HepG2 (cell line): ENCODE results near the gene CLPTM1. TPM values are rescaled to one million over a fixed set of nuclear protein-coding genes. Genes with fewer than 3 reads are reported as not detected.

Source experiments
- AGO1 ChIP-seq: fragments of 200-400 bp; formaldehyde crosslinking; IDR thresholded peaks from 2 replicates; pipeline ENCODE4 v1.6.1; 2017; ENCODE audit warnings: mild to moderate bottlenecking, low read depth, low read length, moderate library complexity; ENCODE audit not compliant: poor library complexity, severe bottlenecking
- BHLHE40 ChIP-seq: IDR thresholded peaks from 2 replicates; pipeline ENCODE4 v1.6.1; 2011; ENCODE audit warnings: low read length, improper control_type of control experiment
- EP300 ChIP-seq, 3 experiments: sonication (generic) in 1 of 3; formaldehyde crosslinking in 1 of 3; IDR thresholded peaks; 2 replicates each; pipeline versions ENCODE4 v1.5.1 to v1.6.1; 2011 to 2020; ENCODE audit warnings: low read depth in 2 of 3, low read length in 2 of 3, borderline replicate concordance in 1 of 3, improper control_type of control experiment in 1 of 3, mild to moderate bottlenecking in 1 of 3, missing genetic modification reagents in 1 of 3, moderate library complexity in 1 of 3
- IKZF4 ChIP-seq: sonication (generic); formaldehyde crosslinking; IDR thresholded peaks from 2 replicates; pipeline ENCODE4 v1.5.1; 2020; ENCODE audit warnings: borderline replicate concordance, mild to moderate bottlenecking, low read depth, missing genetic modification reagents; ENCODE audit errors: not compliant biosample characterization
- JUND ChIP-seq: sonication (generic); formaldehyde crosslinking; IDR thresholded peaks from 2 replicates; pipeline ENCODE4 v1.8.0; 2022; ENCODE audit warnings: mild to moderate bottlenecking, missing genetic modification reagents
- POLR2AphosphoS2 ChIP-seq: IDR thresholded peaks from 2 replicates; pipeline ENCODE4 v1.6.1; 2011; ENCODE audit warnings: low read depth, low read length, improper control_type of control experiment
- SATB2 ChIP-seq: sonication (generic); formaldehyde crosslinking; IDR thresholded peaks from 2 replicates; pipeline ENCODE4 v1.5.0; 2020; ENCODE audit warnings: missing genetic modification reagents
- SOX6 ChIP-seq, 2 experiments: fragments of 450-650 bp in 1 of 2; sonication (generic) in 1 of 2; formaldehyde crosslinking in 1 of 2; IDR thresholded peaks; 2 replicates each; pipeline versions ENCODE4 v1.4.0 to v1.6.1; 2017 to 2020; ENCODE audit warnings: antibody characterized with exemption in 1 of 2, mild to moderate bottlenecking in 1 of 2, missing genetic modification reagents in 1 of 2
- SP4 ChIP-seq: sonication (generic); formaldehyde crosslinking; IDR thresholded peaks from 2 replicates; pipeline ENCODE4 v1.8.1; 2023; ENCODE audit warnings: mild to moderate bottlenecking, missing genetic modification reagents
- TAF1 ChIP-seq: sonication (generic); formaldehyde crosslinking; IDR thresholded peaks from 2 replicates; pipeline ENCODE4 v1.4.0; 2020; ENCODE audit warnings: missing genetic modification reagents
- ZC3H4 ChIP-seq: sonication (generic); formaldehyde crosslinking; IDR thresholded peaks from 2 replicates; pipeline ENCODE4 v1.4.0; 2020; ENCODE audit warnings: missing genetic modification reagents, borderline replicate concordance
- ZNF337 ChIP-seq: sonication (generic); formaldehyde crosslinking; IDR thresholded peaks from 2 replicates; pipeline ENCODE4 v1.5.1; 2020; ENCODE audit warnings: missing genetic modification reagents, low read depth, mild to moderate bottlenecking, borderline replicate concordance
- ZNF672 ChIP-seq: sonication (generic); formaldehyde crosslinking; IDR thresholded peaks from 2 replicates; pipeline ENCODE4 v1.8.1; 2022; ENCODE audit warnings: missing genetic modification reagents
- ZNF766 ChIP-seq: sonication (generic); formaldehyde crosslinking; IDR thresholded peaks from 2 replicates; pipeline ENCODE4 v1.5.0; 2020; ENCODE audit warnings: missing genetic modification reagents, borderline replicate concordance
- ZSCAN22 ChIP-seq: sonication (generic); formaldehyde crosslinking; IDR thresholded peaks from 2 replicates; pipeline ENCODE4 v1.4.0; 2020; ENCODE audit warnings: mild to moderate bottlenecking, missing genetic modification reagents
- polyA plus RNA-seq, 8 experiments: library from polyadenylated mRNA; depleted of rRNA in 3 of 8; stranded (reverse) in 7 of 8; unstranded in 1 of 8; fragments of >200 nt; fragmentation: Illumina TruSeq in 4 of 8; extraction: Trizol in 4 of 8; gene quantifications; 2 replicates each; pipeline versions ENCODE4 v1.2.1 to v1.2.3, GENCODE V29; 2011 to 2016; ENCODE audit warnings: low read depth in 4 of 8, missing spikeins in 1 of 8, mixed read lengths in 1 of 8; ENCODE audit not compliant: insufficient read depth in 1 of 8
- total RNA-seq, 5 experiments: library from RNA; depleted of rRNA; stranded (reverse); fragments of >200 nt; fragmentation: Illumina TruSeq; extraction: Trizol; gene quantifications; 2 replicates each; pipeline ENCODE4 v1.2.3, GENCODE V29; 2016; ENCODE audit warnings: low read depth in 1 of 5
- TF ChIP-seq, protein P1 (sequence below): sonication (generic); formaldehyde crosslinking; IDR thresholded peaks from 2 replicates; pipeline ENCODE4 v1.4.0; 2020; ENCODE audit warnings: low read depth, mild to moderate bottlenecking, missing genetic modification reagents
- TF ChIP-seq, protein P2 (sequence below): sonication (generic); formaldehyde crosslinking; IDR thresholded peaks from 2 replicates; pipeline ENCODE4 v1.5.0; 2020; ENCODE audit warnings: mild to moderate bottlenecking, missing genetic modification reagents, borderline replicate concordance
- TF ChIP-seq, protein P3 (sequence below): sonication (generic); formaldehyde crosslinking; IDR thresholded peaks from 2 replicates; pipeline ENCODE4 v1.4.0; 2020; ENCODE audit warnings: missing genetic modification reagents

CLPTM1 gene
- total and polyA plus RNA-seq, 2 of the 13 experiments (the other 11 are each of a cell fraction or from before 2014, with no cell fraction given) = 34.9 to 42.8 TPM

DNA sequence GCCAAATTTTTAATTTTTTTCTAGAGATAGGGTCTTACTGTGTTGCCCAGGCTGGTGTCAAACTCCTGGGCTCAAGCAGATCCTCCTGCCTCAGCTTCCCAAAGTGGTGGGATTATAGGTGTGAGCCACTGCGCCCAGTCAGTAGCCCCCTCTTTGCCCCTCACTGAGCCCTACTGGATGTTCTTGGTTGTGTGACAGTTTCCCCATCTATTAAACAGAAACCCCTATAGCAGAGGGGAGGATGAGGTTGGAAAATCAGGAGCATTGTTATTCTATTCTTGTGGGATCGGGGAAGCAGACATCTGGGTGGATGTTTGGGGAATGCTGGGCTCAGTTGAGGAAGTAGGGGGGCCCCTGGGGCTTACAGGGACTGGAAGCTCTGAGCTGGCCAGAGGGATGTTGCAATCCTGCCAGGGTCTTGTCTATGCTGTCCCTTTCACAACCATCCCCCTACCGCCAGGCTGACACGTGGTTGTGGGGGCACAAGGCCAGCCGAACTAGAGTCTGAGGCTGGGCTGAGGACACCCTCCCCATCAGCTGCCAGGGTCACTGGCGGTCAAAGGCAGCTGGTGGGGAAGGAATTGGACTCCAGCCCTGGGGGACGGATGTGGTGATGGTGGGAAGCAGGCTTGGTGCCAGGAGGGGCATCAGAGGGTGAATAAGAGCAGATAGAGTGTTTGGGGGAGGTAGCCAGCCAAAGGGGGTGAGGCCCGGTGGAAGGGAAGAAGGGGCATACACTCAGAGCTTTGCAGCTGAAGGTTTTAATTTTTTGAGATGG is 29.9 kb upstream of the CLPTM1 start (continued):
- TF ChIP-seq ZNF766 (CRISPR knock-in tag) (peak; percentile 84; the same call in 1 of the 2 replicates), ZNF672 (no peak), BHLHE40 (peak; percentile 57), ZC3H4 (CRISPR knock-in tag) (no peak), SATB2 (CRISPR knock-in tag) (no peak), TAF1 (CRISPR knock-in tag) (peak; percentile 52; the same call in 1 of the 2 replicates), ZNF337 (CRISPR knock-in tag) (no peak; the same call in 1 of the 2 replicates), POLR2AphosphoS2 (no peak), SOX6 (IDR thresholded peaks at IDR 0.05) (no peak), SOX6 (CRISPR knock-in tag; IDR thresholded peaks at IDR 0.05) (peak; percentile 97), IKZF4 (CRISPR knock-in tag) (peak; percentile 90), AGO1 (no peak), ZSCAN22 (CRISPR knock-in tag) (no peak), JUND (peak; percentile 85), EP300 (IDR thresholded peaks at IDR 0.05; ENCODE audit: low read depth in 2 of 2, low read length in 2 of 2) (peak; percentile 88 to 97), EP300 (CRISPR knock-in tag; IDR thresholded peaks at IDR 0.05; ENCODE audit: borderline replicate concordance) (peak; percentile 99), SP4 (CRISPR knock-in tag) (peak; percentile 48; the same call in 1 of the 2 replicates)
- TF ChIP-seq, protein P1, sequence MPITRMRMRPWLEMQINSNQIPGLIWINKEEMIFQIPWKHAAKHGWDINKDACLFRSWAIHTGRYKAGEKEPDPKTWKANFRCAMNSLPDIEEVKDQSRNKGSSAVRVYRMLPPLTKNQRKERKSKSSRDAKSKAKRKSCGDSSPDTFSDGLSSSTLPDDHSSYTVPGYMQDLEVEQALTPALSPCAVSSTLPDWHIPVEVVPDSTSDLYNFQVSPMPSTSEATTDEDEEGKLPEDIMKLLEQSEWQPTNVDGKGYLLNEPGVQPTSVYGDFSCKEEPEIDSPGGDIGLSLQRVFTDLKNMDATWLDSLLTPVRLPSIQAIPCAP (CRISPR knock-in tag) = peak; percentile 77; the same call in 1 of the 2 replicates
- TF ChIP-seq, protein P2, sequence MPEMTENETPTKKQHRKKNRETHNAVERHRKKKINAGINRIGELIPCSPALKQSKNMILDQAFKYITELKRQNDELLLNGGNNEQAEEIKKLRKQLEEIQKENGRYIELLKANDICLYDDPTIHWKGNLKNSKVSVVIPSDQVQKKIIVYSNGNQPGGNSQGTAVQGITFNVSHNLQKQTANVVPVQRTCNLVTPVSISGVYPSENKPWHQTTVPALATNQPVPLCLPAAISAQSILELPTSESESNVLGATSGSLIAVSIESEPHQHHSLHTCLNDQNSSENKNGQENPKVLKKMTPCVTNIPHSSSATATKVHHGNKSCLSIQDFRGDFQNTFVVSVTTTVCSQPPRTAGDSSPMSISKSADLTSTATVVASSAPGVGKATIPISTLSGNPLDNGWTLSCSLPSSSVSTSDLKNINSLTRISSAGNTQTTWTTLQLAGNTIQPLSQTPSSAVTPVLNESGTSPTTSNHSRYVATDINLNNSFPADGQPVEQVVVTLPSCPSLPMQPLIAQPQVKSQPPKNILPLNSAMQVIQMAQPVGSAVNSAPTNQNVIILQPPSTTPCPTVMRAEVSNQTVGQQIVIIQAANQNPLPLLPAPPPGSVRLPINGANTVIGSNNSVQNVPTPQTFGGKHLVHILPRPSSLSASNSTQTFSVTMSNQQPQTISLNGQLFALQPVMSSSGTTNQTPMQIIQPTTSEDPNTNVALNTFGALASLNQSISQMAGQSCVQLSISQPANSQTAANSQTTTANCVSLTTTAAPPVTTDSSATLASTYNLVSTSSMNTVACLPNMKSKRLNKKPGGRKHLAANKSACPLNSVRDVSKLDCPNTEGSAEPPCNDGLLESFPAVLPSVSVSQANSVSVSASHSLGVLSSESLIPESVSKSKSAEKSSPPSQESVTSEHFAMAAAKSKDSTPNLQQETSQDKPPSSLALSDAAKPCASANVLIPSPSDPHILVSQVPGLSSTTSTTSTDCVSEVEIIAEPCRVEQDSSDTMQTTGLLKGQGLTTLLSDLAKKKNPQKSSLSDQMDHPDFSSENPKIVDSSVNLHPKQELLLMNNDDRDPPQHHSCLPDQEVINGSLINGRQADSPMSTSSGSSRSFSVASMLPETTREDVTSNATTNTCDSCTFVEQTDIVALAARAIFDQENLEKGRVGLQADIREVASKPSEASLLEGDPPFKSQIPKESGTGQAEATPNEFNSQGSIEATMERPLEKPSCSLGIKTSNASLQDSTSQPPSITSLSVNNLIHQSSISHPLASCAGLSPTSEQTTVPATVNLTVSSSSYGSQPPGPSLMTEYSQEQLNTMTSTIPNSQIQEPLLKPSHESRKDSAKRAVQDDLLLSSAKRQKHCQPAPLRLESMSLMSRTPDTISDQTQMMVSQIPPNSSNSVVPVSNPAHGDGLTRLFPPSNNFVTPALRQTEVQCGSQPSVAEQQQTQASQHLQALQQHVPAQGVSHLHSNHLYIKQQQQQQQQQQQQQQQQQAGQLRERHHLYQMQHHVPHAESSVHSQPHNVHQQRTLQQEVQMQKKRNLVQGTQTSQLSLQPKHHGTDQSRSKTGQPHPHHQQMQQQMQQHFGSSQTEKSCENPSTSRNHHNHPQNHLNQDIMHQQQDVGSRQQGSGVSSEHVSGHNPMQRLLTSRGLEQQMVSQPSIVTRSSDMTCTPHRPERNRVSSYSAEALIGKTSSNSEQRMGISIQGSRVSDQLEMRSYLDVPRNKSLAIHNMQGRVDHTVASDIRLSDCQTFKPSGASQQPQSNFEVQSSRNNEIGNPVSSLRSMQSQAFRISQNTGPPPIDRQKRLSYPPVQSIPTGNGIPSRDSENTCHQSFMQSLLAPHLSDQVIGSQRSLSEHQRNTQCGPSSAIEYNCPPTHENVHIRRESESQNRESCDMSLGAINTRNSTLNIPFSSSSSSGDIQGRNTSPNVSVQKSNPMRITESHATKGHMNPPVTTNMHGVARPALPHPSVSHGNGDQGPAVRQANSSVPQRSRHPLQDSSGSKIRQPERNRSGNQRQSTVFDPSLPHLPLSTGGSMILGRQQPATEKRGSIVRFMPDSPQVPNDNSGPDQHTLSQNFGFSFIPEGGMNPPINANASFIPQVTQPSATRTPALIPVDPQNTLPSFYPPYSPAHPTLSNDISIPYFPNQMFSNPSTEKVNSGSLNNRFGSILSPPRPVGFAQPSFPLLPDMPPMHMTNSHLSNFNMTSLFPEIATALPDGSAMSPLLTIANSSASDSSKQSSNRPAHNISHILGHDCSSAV (CRISPR knock-in tag) = no peak
- TF ChIP-seq, protein P3, sequence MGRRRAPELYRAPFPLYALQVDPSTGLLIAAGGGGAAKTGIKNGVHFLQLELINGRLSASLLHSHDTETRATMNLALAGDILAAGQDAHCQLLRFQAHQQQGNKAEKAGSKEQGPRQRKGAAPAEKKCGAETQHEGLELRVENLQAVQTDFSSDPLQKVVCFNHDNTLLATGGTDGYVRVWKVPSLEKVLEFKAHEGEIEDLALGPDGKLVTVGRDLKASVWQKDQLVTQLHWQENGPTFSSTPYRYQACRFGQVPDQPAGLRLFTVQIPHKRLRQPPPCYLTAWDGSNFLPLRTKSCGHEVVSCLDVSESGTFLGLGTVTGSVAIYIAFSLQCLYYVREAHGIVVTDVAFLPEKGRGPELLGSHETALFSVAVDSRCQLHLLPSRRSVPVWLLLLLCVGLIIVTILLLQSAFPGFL (CRISPR knock-in tag) = no peak
